ENCODE results near the gene MEIS1. TPM values are rescaled to one million over a fixed set of nuclear protein-coding genes. Genes with fewer than 3 reads are reported as not detected.
"Not testable (repeated sequence)": the region's sequence is repeated elsewhere in the genome, so short reads cannot be mapped to it uniquely, and the experiment has no call there.

Gene MEIS1
- total RNA-seq, 1 donor from 2014 or later, result not detected

DNA sequence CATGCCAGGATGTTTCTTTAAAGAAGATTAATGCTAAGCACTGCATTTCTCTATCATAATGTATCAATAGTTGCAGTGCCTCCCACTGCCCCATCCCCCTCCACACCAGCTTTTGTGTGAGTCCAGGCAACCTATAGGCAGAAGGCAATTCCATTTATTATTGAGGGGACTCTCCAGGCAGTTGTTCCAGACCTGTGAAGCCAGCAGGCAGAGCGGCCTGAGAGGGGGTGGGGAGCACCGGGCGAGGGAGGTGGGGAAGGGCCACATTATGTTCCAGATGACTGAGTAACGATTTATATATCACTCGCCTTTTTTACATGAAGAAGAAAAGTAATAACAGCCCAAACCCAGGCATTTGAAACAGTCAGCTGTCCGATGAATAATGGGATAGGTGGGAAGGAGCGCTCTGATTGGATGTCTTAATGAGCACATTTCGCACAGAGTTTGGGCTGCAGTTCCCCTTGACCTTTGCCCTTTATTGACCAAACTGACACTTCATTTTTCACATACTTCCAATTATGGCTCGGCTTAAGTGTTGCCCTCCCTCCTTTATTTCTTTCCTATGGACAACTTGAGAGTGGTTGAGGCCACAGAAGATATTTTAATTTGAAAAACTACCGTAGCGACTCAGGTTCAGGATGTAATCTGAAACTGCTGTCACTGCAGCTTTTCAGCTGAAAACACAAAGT is 34.4 kb downstream of the MEIS1 start:
- Mint-ChIP-seq H3K36me3 (ENCODE audit: low read depth) (no peaks in the 10 kb centered on the region), H3K4me3 (ENCODE audit: low read depth) (no peak overlapping the region), H3K4me1 (ENCODE audit: low read depth) (no peaks in the 10 kb centered on the region), H3K27ac (no peak overlapping the region), H3K9me3 (no peaks in the 10 kb centered on the region), H3K27me3 (ENCODE audit: low read depth) (no peaks in the 10 kb centered on the region)
- DNase-seq (ENCODE audit: low spot score), result no peak
- intact Hi-C loops (cut with micrococcal nuclease), result no loop called here

DNA sequence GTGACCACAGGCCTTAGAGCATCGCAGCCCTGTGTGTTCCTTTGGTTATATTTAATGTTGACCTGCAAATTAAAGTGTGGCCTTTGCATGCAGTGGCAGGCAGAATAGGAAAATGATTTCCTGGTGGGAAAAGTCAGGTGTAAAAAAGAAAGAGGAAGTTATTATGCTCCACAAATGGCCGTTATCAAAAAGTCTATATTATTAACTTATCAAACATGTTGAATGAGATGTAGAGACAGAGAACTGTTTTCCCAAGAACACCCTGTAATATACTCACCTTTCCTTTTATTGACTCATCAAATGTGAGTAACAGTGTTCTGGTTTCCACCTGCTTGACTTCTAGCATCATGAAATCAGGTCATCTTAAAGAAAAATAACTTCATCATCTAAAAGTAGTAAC is 35.3 kb downstream of the MEIS1 start:
- no peaks in the 10 kb centered on the region for H3K4me1 Mint-ChIP-seq (ENCODE audit: low read depth)
- no peaks in the 10 kb centered on the region for H3K36me3 Mint-ChIP-seq (ENCODE audit: low read depth)
- no peaks in the 10 kb centered on the region for H3K9me3 Mint-ChIP-seq
- H3K27ac Mint-ChIP-seq, result no peak overlapping the region
- no peaks in the 10 kb centered on the region for H3K27me3 Mint-ChIP-seq (ENCODE audit: low read depth)
- no peak overlapping the region for H3K4me3 Mint-ChIP-seq (ENCODE audit: low read depth)
- no peak for DNase-seq (ENCODE audit: low spot score)
- intact Hi-C loops (cut with micrococcal nuclease), result no loop called here

DNA sequence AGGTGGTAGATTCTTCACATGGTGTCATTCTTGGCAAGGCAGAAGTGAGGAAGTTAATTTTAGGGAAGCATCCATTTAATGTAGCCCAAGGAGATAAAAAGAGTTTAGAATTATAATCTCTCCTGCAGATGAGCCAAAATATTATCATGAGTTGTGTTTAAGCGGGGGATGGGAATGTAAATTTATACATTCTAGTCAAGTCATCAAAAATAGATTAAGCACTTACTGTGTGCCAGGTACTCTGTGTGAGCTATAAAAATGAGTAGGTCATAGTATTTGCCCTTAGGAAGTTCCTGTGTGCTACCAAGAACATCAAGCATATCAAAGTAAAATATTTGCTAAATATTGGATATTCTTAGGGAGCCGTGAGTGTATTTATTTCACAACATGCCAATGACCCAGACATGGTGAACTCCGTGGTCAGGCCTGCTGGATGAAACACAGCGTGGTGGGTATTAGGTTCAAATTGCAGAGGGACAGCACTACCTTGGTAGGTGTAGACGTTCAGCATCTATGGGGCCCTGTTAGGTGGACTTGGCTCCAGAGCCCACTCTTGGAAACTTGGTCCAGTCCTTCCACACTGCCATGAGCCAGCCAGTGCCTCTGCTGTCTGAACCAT is 37.4 kb downstream of the MEIS1 start:
- Mint-ChIP-seq H3K4me3 (ENCODE audit: low read depth) (no peak overlapping the region), H3K9me3 (no peaks in the 10 kb centered on the region), H3K27me3 (ENCODE audit: low read depth) (no peaks in the 10 kb centered on the region), H3K27ac (no peak overlapping the region), H3K4me1 (ENCODE audit: low read depth) (no peaks in the 10 kb centered on the region), H3K36me3 (ENCODE audit: low read depth) (no peaks in the 10 kb centered on the region)
- no peak for DNase-seq (ENCODE audit: low spot score)
- intact Hi-C loops (cut with micrococcal nuclease), result no loop called here

DNA sequence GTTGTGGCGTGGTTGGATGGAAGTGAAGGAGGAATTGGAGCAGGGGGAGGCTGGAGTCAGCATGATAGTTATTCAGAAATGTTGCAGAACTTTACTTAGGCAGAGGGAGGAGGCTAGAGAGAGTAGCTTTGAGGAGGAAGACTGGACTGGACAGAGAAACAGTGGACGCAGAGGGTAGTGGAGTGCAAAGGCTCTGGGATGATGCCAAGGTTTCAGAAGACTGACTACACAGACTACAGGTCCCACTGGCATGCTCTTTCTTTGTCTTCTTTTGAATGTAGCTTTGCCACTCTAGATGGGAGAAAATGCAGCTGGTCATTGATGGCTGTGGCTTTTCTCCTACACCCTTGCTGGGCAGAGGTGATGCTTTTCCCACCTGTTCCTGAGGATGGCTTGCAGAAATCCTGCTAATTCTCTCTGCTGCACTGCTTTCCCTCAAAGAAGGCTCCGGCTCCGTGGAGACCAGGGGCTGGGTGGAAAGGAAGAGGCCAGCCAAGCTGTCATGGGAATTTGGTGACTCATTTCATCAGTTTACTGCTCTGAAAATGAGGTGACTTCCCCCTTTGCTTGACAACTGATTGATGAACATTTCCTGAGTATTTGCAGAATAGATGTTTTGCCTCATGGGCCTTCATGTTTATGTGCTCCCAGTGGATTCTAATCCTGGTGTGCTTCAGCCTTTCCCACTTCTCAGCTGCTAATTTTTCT is 42.4 kb downstream of the MEIS1 start:
- Mint-ChIP-seq H3K36me3 (ENCODE audit: low read depth) (no peaks in the 10 kb centered on the region), H3K4me1 (ENCODE audit: low read depth) (no peaks in the 10 kb centered on the region), H3K9me3 (no peaks in the 10 kb centered on the region), H3K27ac (no peak overlapping the region), H3K4me3 (ENCODE audit: low read depth) (no peak overlapping the region), H3K27me3 (ENCODE audit: low read depth) (no peaks in the 10 kb centered on the region)
- intact Hi-C loops (cut with micrococcal nuclease), result no loop called here
- no peak for DNase-seq (ENCODE audit: low spot score)

DNA sequence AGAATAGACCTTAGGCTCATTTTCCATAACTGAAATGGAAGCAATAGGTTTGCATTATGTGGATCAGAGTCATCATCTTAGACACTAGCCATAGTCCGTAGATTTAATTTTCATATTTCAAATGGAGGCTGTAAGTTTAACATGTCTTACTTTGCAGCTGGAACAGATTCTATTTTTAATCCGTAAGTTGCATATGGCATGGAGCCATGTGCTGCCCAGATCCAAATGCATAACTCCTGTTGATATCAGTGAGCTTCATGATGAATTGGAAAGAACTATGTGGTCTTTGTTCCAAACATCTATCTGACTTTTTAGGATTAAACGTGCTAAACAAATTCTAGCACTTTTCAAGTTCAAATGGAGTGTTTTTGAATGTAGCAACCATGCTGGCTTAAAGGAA is 43.4 kb downstream of the MEIS1 start:
- no peaks in the 10 kb centered on the region for H3K4me1 Mint-ChIP-seq (ENCODE audit: low read depth)
- H3K27me3 Mint-ChIP-seq (ENCODE audit: low read depth), result no peaks in the 10 kb centered on the region
- intact Hi-C loops (cut with micrococcal nuclease), result no loop called here
- no peak for DNase-seq (ENCODE audit: low spot score)
- H3K9me3 Mint-ChIP-seq, result no peaks in the 10 kb centered on the region
- no peak overlapping the region for H3K27ac Mint-ChIP-seq
- H3K36me3 Mint-ChIP-seq (ENCODE audit: low read depth), result no peaks in the 10 kb centered on the region
- no peak overlapping the region for H3K4me3 Mint-ChIP-seq (ENCODE audit: low read depth)

DNA sequence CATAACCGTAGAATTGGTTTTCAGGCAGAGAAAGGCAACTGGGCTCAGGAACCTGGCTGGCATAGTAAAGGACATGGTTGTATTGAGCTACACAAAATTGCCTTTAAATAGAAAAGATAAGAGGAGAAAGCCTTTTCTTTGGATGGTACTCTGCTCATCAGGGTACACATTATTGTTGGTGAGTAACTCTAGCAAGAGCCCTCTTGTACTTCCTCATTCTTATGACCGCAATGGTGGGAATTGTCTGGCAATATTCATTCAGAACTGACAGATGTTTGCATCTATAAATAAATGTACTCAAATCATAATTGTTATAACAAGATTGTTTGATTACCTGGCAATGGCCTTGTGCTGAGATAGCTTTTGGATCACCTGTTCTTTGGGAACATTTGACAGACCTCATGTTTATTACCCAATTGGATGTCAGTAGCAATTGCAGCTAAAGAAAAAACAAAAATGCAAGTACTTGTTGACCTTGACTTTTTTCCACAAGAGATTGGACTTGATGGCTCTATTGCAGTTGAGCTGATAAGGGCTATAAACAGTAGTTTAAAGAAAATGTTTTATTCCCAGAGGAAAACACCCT is 43.9 kb downstream of the MEIS1 start:
- intact Hi-C loops (cut with micrococcal nuclease), result no loop called here
- Mint-ChIP-seq H3K4me1 (ENCODE audit: low read depth) (no peaks in the 10 kb centered on the region), H3K27ac (no peak overlapping the region), H3K9me3 (no peaks in the 10 kb centered on the region), H3K36me3 (ENCODE audit: low read depth) (no peaks in the 10 kb centered on the region), H3K4me3 (ENCODE audit: low read depth) (no peak overlapping the region), H3K27me3 (ENCODE audit: low read depth) (no peaks in the 10 kb centered on the region)
- no peak for DNase-seq (ENCODE audit: low spot score)

DNA sequence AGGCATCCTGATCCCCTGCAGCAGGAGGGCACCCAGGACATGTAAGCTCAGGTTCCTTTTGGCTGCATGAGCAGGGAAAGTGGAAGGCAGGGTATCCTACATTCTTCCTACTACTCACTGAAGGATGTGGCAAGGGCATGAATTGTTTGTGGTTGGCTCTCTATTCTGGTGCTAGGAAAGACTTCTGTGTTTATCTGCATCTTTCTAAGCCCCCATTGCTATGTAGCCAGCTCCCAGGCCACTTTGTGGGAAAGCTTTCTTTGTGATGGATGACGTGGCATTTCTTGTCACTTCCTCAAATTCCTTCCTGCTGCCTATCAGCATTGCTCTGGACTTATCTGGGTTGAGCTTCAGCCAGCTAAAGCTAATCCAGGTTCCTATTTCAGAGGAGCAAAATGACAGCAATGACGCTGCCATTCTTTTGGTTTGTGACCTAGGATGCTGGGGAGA is 46.2 kb downstream of the MEIS1 start:
- H3K4me1 Mint-ChIP-seq (ENCODE audit: low read depth), result no peaks in the 10 kb centered on the region
- H3K4me3 Mint-ChIP-seq (ENCODE audit: low read depth), result no peak overlapping the region
- no peak overlapping the region for H3K27ac Mint-ChIP-seq
- intact Hi-C loops (cut with micrococcal nuclease), result no loop called here
- DNase-seq (ENCODE audit: low spot score), result no peak
- H3K27me3 Mint-ChIP-seq (ENCODE audit: low read depth), result no peaks in the 10 kb centered on the region
- no peaks in the 10 kb centered on the region for H3K9me3 Mint-ChIP-seq
- no peaks in the 10 kb centered on the region for H3K36me3 Mint-ChIP-seq (ENCODE audit: low read depth)

DNA sequence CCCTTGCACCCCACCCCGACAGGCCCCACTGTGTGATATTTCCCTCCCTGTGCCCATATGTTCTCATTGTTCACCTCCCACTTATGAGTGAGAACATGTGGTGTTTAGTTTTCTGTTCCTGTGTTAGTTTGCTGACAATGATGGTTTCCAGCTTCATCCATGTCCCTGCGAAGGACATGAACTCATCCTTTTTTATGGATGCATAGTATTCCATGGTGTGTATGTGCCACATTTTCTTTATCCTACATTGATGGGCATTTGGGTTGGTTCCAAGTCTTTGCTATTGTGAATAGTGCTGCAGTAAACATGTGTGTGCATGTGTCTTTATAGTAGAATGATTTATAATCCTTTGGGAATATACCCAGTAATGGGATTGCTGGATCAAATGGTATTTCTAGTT is 50.3 kb downstream of the MEIS1 start:
- H3K4me1 Mint-ChIP-seq (ENCODE audit: low read depth); H3K4me3 Mint-ChIP-seq (ENCODE audit: low read depth); intact Hi-C loops (cut with micrococcal nuclease); DNase-seq (ENCODE audit: low spot score); H3K36me3 Mint-ChIP-seq (ENCODE audit: low read depth); H3K9me3 Mint-ChIP-seq; H3K27ac Mint-ChIP-seq; H3K27me3 Mint-ChIP-seq (ENCODE audit: low read depth): not testable (repeated sequence)

DNA sequence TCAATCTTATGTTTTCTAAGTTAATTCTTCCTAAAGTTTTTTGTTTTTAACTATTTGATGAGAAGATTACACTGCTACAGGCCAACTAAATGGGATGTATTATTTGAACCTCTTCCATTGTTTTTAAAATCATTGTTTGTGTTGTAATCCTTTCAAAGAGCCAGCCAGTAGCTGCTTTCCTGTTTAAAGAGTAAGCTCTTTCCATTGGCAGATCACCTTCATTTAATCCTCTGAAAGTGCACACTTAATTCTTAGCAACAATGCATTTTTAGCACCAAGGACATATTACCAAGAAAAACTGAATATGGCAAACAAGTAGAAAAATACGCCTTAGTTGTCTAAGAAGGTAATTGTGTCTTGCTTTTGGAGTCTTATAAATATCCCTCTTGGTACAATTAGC is 54.0 kb downstream of the MEIS1 start:
- no peak overlapping the region for H3K27ac Mint-ChIP-seq
- no peaks in the 10 kb centered on the region for H3K27me3 Mint-ChIP-seq (ENCODE audit: low read depth)
- H3K4me1 Mint-ChIP-seq (ENCODE audit: low read depth), result no peaks in the 10 kb centered on the region
- H3K36me3 Mint-ChIP-seq (ENCODE audit: low read depth), result no peaks in the 10 kb centered on the region
- no peak for DNase-seq (ENCODE audit: low spot score)
- no peak overlapping the region for H3K4me3 Mint-ChIP-seq (ENCODE audit: low read depth)
- no peaks in the 10 kb centered on the region for H3K9me3 Mint-ChIP-seq
- intact Hi-C loops (cut with micrococcal nuclease), result no loop called here

DNA sequence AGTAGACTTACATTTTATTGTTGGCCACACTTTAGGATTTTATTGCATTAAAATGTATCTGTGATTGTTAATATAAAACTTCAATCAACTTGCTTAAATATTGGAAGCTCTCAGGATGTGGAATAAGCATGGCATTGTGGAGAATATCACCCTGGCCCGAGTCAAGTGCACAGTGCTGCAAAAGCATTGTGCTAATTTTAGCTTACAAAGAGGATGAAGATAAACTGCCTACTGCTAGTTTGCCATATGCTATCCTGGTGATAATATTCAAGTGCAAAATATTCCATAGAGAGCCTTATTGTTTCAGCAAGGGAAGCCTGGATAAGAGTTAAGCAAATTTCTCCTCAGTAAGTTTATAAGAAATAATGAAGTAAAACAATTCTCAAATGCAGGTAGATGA is 54.5 kb downstream of the MEIS1 start:
- no peak for DNase-seq (ENCODE audit: low spot score)
- Mint-ChIP-seq H3K27ac (no peak overlapping the region), H3K4me1 (ENCODE audit: low read depth) (no peaks in the 10 kb centered on the region), H3K27me3 (ENCODE audit: low read depth) (no peaks in the 10 kb centered on the region), H3K4me3 (ENCODE audit: low read depth) (no peak overlapping the region), H3K9me3 (no peaks in the 10 kb centered on the region), H3K36me3 (ENCODE audit: low read depth) (no peaks in the 10 kb centered on the region)
- intact Hi-C loops (cut with micrococcal nuclease), result no loop called here

DNA sequence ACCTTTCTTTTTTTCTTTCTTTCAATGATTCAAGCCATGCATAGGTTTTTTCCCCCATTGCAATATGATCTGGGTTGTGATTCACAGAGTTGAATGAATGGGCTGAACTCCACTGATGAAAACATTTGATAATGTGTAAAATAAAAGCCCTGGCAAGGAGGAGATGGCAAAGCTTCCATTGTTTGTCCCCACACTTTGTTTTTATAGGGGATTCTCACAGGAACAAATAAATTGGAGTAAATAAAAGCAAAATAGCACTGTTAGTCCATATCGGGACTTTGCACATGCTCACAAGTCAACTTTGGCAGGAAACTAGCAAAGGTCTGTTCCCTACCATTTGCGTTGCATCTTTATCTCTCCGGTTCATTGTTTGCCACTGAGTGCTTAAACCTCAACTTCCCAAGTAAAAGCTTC is 55.7 kb downstream of the MEIS1 start:
- Mint-ChIP-seq H3K4me3 (ENCODE audit: low read depth) (no peak overlapping the region), H3K27ac (no peak overlapping the region), H3K27me3 (ENCODE audit: low read depth) (no peaks in the 10 kb centered on the region), H3K36me3 (ENCODE audit: low read depth) (no peaks in the 10 kb centered on the region), H3K4me1 (ENCODE audit: low read depth) (no peaks in the 10 kb centered on the region), H3K9me3 (no peaks in the 10 kb centered on the region)
- intact Hi-C loops (cut with micrococcal nuclease), result no loop called here
- DNase-seq (ENCODE audit: low spot score), result no peak

DNA sequence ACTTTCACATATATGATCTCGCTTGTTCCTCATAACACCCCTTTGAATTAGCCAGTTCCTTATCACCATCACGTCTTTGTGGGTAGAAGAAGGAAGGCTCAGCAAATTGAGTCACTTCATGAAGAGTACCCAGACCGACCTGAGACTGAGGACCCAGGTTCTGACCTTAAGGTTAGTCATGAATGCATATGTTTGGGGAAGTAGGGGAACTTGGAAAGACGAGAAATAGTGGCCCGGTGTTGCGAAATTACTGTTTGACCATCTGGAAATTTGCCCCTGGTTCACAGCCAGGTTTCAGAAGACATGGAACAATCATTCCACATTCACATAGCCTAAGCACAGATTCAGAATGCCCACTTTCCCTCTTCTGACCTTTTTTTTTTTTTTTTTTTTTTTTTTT is 59.8 kb downstream of the MEIS1 start:
- no peak overlapping the region for H3K4me3 Mint-ChIP-seq (ENCODE audit: low read depth)
- no peaks in the 10 kb centered on the region for H3K27me3 Mint-ChIP-seq (ENCODE audit: low read depth)
- no peaks in the 10 kb centered on the region for H3K36me3 Mint-ChIP-seq (ENCODE audit: low read depth)
- no peaks in the 10 kb centered on the region for H3K4me1 Mint-ChIP-seq (ENCODE audit: low read depth)
- no peak overlapping the region for H3K27ac Mint-ChIP-seq
- intact Hi-C loops (cut with micrococcal nuclease), result no loop called here
- DNase-seq (ENCODE audit: low spot score), result no peak
- H3K9me3 Mint-ChIP-seq, result no peaks in the 10 kb centered on the region
